IPS-18c (cell line): ENCODE measurements around the gene C17orf50.

Source experiments
- H3K4me3 ChIP-seq: 2 replicates; pipeline ENCODE4 v1.7.0; 2013; ENCODE audit warnings: low read depth, mild to moderate bottlenecking, low read length, moderate library complexity; ENCODE audit not compliant: insufficient read depth
- H3K9me3 ChIP-seq: one replicate; pipeline ENCODE4 v1.6.1; 2013; ENCODE audit warnings: mild to moderate bottlenecking, low read length, moderate library complexity; ENCODE audit not compliant: control insufficient read depth, insufficient read depth

Gene C17orf50

GRCh38 chr17:35766489-35766877 lies 5.8 kb downstream of the C17orf50 start:
- Histone ChIP-seq H3K9me3 (peaks cover 4% of the 10 kb centered on the region), H3K4me3 (no peak overlapping the region; the same call in 1 of the 2 replicates)

GRCh38 chr17:35766903-35767510 lies 6.3 kb downstream of the C17orf50 start:
- H3K4me3 ChIP-seq: no peak overlapping the region
- H3K9me3 ChIP-seq: peaks cover 4% of the 10 kb centered on the region

GRCh38 chr17:35768797-35769196 lies 8.1 kb downstream of the C17orf50 start:
- no peak overlapping the region for H3K4me3 ChIP-seq
- H3K9me3 ChIP-seq: peaks cover 4% of the 10 kb centered on the region

- H3K9me3 ChIP-seq: peaks cover 2% of the 10 kb centered on the region
- H3K4me3 ChIP-seq: no peak overlapping the region
Observed at GRCh38 chr17:35769895-35770486, 9.3 kb downstream of the C17orf50 start.

GRCh38 chr17:35773129-35773528 lies 12.4 kb downstream of the C17orf50 start:
- Histone ChIP-seq H3K4me3 (no peak overlapping the region), H3K9me3 (no peaks in the 10 kb centered on the region)

- no peak overlapping the region for H3K4me3 ChIP-seq
- no peaks in the 10 kb centered on the region for H3K9me3 ChIP-seq
Observed at GRCh38 chr17:35773679-35774425, 13.2 kb downstream of the C17orf50 start.

GRCh38 chr17:35774499-35774898 lies 13.8 kb downstream of the C17orf50 start:
- Histone ChIP-seq H3K9me3 (no peaks in the 10 kb centered on the region), H3K4me3 (no peak overlapping the region)

GRCh38 chr17:35775039-35775438 lies 14.4 kb downstream of the C17orf50 start:
- no peaks in the 10 kb centered on the region for H3K9me3 ChIP-seq
- H3K4me3 ChIP-seq: no peak overlapping the region

- Histone ChIP-seq H3K4me3 (no peak overlapping the region), H3K9me3 (no peaks in the 10 kb centered on the region)
Observed at GRCh38 chr17:35775583-35775982, 14.9 kb downstream of the C17orf50 start.

GRCh38 chr17:35778641-35779196 lies 18.0 kb downstream of the C17orf50 start:
- no peak overlapping the region for H3K4me3 ChIP-seq
- H3K9me3 ChIP-seq: no peaks in the 10 kb centered on the region

GRCh38 chr17:35780950-35781349 lies 20.3 kb downstream of the C17orf50 start:
- Histone ChIP-seq H3K4me3 (no peak overlapping the region), H3K9me3 (no peaks in the 10 kb centered on the region)

- Histone ChIP-seq H3K9me3 (no peaks in the 10 kb centered on the region), H3K4me3 (no peak overlapping the region)
Observed at GRCh38 chr17:35784895-35785294, 24.2 kb downstream of the C17orf50 start.

GRCh38 chr17:35786941-35787432 lies 26.3 kb downstream of the C17orf50 start:
- H3K9me3 ChIP-seq: no peaks in the 10 kb centered on the region

GRCh38 chr17:35788477-35789368 lies 28.0 kb downstream of the C17orf50 start:
- Histone ChIP-seq H3K4me3 (no peak overlapping the region), H3K9me3 (no peaks in the 10 kb centered on the region)

More at GRCh38 chr17:35786941-35787432, 26.3 kb downstream of the C17orf50 start:
- H3K4me3 ChIP-seq: no peak overlapping the region

GRCh38 chr17:35790841-35791240 lies 30.2 kb downstream of the C17orf50 start:
- H3K4me3 ChIP-seq: no peak overlapping the region
- no peaks in the 10 kb centered on the region for H3K9me3 ChIP-seq

- H3K9me3 ChIP-seq: no peaks in the 10 kb centered on the region
- H3K4me3 ChIP-seq: no peak overlapping the region
Observed at GRCh38 chr17:35791681-35792350, 31.1 kb downstream of the C17orf50 start.
